Heart right ventricle (tissue), 16 donors: ENCODE measurements around the gene GABPB2. TPM values are rescaled to one million over a fixed set of nuclear protein-coding genes. Genes with fewer than 3 reads are reported as not detected.

Source experiments
- ATAC-seq, 8 donors: fragments of 200-7000 bp; cut with Tn5 transposase; one replicate each; pipeline ENCODE4 v1.9.1; 2020; ENCODE audit warnings: mild to moderate bottlenecking in 8 of 8, moderate library complexity in 8 of 8, moderate number of reproducible peaks in 1 of 8
- DNase-seq, 2 donors: peaks; one replicate each; pipeline ENCODE4 v3.0.0-alpha.2; 2020
- H3K27ac ChIP-seq, 10 donors: fragments of 200-600 bp; sonication (generic) in 2 of 10; one replicate each; pipeline versions ENCODE4 v1.5.0 to v1.8.0; 2020 to 2022; ENCODE audit warnings: mild to moderate bottlenecking in 3 of 10
- H3K27me3 ChIP-seq, 7 donors: fragments of 200-600 bp; one replicate each; pipeline ENCODE4 v1.8.0; 2021 to 2022; ENCODE audit warnings: mild to moderate bottlenecking in 2 of 7
- H3K36me3 ChIP-seq, 9 donors: fragments of 200-600 bp; sonication (generic) in 1 of 9; one replicate each; pipeline versions ENCODE4 v1.5.0 to v1.8.0; 2020 to 2022; ENCODE audit warnings: mild to moderate bottlenecking in 2 of 9
- H3K4me1 ChIP-seq, 9 donors: fragments of 200-600 bp; sonication (generic) in 1 of 9; one replicate each; pipeline versions ENCODE4 v1.5.0 to v1.8.0; 2020 to 2022; ENCODE audit warnings: mild to moderate bottlenecking in 4 of 9
- H3K4me3 ChIP-seq, 10 donors: fragments of 200-600 bp; sonication (generic) in 2 of 10; one replicate each; pipeline versions ENCODE4 v1.5.0 to v1.8.0; 2020 to 2022; ENCODE audit warnings: mild to moderate bottlenecking in 7 of 10, moderate library complexity in 2 of 10
- H3K9me3 ChIP-seq, 11 donors: fragments of 200-600 bp in 10 of 11; sonication (generic) in 2 of 11; one replicate each; pipeline versions ENCODE4 v1.5.0 to v1.8.0; 2013 to 2022; ENCODE audit warnings: mild to moderate bottlenecking in 2 of 11, control low read depth in 1 of 11, moderate library complexity in 1 of 11
- WGBS, 2 donors: extraction: QIAGEN DNeasy Blood & Tissue Kit; methylation state at CpG; one replicate each; pipeline ENCODE4 v1.1.7; 2013; ENCODE audit warnings: inconsistent platforms in 1 of 2; 5-methylcytosine and 5-hydroxymethylcytosine counted together
- intact Hi-C, 10 donors: fragments of 100-400 bp; cut with DNase I; formaldehyde crosslinking; loops; one replicate each; pipeline versions ENCODE4 v1.11.1 to v1.14.2; 2022
- polyA plus RNA-seq, 2 donors: library from polyadenylated mRNA; stranded (reverse); fragments of 200-250 nt; gene quantifications; one replicate each; pipeline ENCODE4 v1.2.3, GENCODE V29; 2013
- total RNA-seq, 10 donors: library from RNA; stranded (reverse); fragmentation: NEBNext Ultra II Directional in 3 of 10; extraction: Animal tissue kit (Norgen Biotek cat#: 25700) in 3 of 10; gene quantifications; one replicate each; pipeline versions ENCODE4 v1.2.1 to v1.2.4, GENCODE V29; 2021 to 2023
- TF ChIP-seq, protein P1 (sequence below), 9 donors: fragments of 200-600 bp; sonication (generic) in 2 of 9; IDR thresholded peaks; one replicate each; pipeline versions ENCODE4 v1.5.0 to v1.8.0; 2021 to 2022; ENCODE audit warnings: antibody characterized with exemption in 9 of 9, mild to moderate bottlenecking in 5 of 9, moderate library complexity in 1 of 9
- donor health status: Arrhythmogenic right ventricular cardiomyopathy.
- donor health status: ischemic (EF 13 %, LVEDD 7.1; RV severe dilation, severe dysfunction).
- donor health status: healthy with polysubstance abuse.
- donor health status: DM: no; HTN: yes; CAD: no.
- donor health status: DM: no; HTN: no; CAD: no.
- donor health status: ischemic (EF 25% LVEDD 6.9; RV normal size, moderate dysfunction).
- donor health status: ischemic (EF 25% LVEDD 5.7; RV mildly dilated, moderate dysfunction).
- donor health status: healthy.
- donor health status: DM: yes; HTN: yes; CAD: no.
- donor health status: Ischemic cardiomyopathy.
- donor health status: ischemic (EF 35%, LVEDD 5.7; RV mildly dilated, moderate dysfunction).
- donor health status: nonischemic (EF 11% LVEDD 7.7; RV severe dilation, severe dysfunction).
- donor health status: DM: yes; HTN: yes; CAD: no.
- donor health status: PGD.
- donor health status: ischemic (EF 29% LVEDD 5.4; RV normal size, mild dysfunction).
- donor health status: nonischemic (EF 23%, LVEDD 6.1; RV moderate dilation, normal function).

Gene GABPB2
- total and polyA plus RNA-seq, 12 donors = 3.4 to 14.4 (median 10.6) TPM

DNA sequence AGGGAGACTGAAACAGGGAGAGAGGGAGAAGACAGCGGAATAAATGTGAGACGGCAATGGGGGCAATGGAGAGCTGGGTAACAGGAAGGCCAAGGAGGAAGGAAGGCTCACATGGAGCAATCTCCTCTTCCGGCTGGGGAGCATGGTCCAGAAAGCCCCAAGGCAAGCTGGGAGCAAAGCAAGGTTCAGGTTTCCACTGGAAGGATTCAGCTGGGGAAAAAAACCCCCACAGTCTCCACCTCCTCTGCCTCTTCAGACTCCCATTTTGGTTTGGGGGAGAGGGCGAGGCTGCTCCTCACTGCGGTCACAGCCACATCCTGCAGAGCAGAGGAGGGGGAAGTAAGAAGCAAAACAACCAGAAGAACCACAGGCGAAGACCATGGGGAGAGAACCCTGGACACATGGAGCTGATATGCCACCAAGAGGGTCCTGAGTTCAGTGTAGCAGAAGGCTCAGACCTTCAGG, 86.5 kb downstream of the GABPB2 start:
- peaks cover 0 to 51% (median 5%) of the 10 kb centered on the region in 9 donors for H3K4me1 ChIP-seq
- peak overlapping the region in 4 of 10 donors; percentile 13 to 90 (median 55) for H3K27ac ChIP-seq
- intact Hi-C loops = loop anchor here in 8 of 10 donors (2.0 to 10.0 kb wide), 9 partner anchors 52 to 135 kb away; no protein-coding TSS in a partner anchor
- 82 to 86% methylated on average over 6 of the region's 6 CpGs for WGBS, 2 donors
- ATAC-seq = peak; percentile 19 to 54 (median 34)
- H3K27me3 ChIP-seq = no peaks in the 10 kb centered on the region
- TF ChIP-seq, protein P1, sequence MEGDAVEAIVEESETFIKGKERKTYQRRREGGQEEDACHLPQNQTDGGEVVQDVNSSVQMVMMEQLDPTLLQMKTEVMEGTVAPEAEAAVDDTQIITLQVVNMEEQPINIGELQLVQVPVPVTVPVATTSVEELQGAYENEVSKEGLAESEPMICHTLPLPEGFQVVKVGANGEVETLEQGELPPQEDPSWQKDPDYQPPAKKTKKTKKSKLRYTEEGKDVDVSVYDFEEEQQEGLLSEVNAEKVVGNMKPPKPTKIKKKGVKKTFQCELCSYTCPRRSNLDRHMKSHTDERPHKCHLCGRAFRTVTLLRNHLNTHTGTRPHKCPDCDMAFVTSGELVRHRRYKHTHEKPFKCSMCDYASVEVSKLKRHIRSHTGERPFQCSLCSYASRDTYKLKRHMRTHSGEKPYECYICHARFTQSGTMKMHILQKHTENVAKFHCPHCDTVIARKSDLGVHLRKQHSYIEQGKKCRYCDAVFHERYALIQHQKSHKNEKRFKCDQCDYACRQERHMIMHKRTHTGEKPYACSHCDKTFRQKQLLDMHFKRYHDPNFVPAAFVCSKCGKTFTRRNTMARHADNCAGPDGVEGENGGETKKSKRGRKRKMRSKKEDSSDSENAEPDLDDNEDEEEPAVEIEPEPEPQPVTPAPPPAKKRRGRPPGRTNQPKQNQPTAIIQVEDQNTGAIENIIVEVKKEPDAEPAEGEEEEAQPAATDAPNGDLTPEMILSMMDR (IDR thresholded peaks at IDR 0.05) = no peak
- no peaks in the 10 kb centered on the region for H3K9me3 ChIP-seq
- no peak for DNase-seq
- H3K36me3 ChIP-seq = peaks cover 0 to 66% (median 21%) of the 10 kb centered on the region in 9 donors
- peak overlapping the region in 7 of 10 donors; percentile 8 to 58 (median 32) for H3K4me3 ChIP-seq

DNA sequence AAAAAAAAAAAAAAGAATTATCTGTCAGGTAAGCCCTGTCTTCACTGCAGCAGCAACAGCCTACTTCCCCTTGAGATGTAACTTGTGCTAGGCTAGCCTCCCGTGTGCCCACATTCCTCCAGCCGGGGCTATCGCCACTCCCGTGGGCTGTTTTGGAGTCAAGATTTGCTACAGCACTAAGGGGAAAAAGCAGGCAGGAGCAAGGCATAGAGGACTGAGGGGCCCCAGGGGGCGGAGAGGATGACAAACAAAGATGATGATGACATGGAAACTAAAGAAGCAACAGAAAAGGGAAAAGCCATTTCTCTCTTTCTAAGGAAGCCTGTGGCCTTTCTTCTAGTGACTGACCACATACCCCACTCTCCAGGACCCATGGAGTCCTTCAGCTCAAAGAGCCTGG, 87.8 kb downstream of the GABPB2 start:
- DNase-seq = no peak
- 79 to 80% methylated on average over 5 of the region's 5 CpGs for WGBS, 2 donors
- peak overlapping the region in 2 of 10 donors; percentile 8 to 58 for H3K4me3 ChIP-seq
- intact Hi-C loops = loop anchor here in 5 of 10 donors (5.0 to 10.0 kb wide), 5 partner anchors 56 to 136 kb away; no protein-coding TSS in a partner anchor
- H3K4me1 ChIP-seq = peaks cover 0 to 58% (median 9%) of the 10 kb centered on the region in 9 donors
- TF ChIP-seq, protein P1 (IDR thresholded peaks at IDR 0.05) = no peak
- no peak for ATAC-seq
- H3K27ac ChIP-seq = peak overlapping the region in 4 of 10 donors; percentile 15 to 90 (median 21)
- H3K36me3 ChIP-seq = peaks cover 0 to 72% (median 21%) of the 10 kb centered on the region in 9 donors
- H3K27me3 ChIP-seq = no peaks in the 10 kb centered on the region
- no peaks in the 10 kb centered on the region for H3K9me3 ChIP-seq

DNA sequence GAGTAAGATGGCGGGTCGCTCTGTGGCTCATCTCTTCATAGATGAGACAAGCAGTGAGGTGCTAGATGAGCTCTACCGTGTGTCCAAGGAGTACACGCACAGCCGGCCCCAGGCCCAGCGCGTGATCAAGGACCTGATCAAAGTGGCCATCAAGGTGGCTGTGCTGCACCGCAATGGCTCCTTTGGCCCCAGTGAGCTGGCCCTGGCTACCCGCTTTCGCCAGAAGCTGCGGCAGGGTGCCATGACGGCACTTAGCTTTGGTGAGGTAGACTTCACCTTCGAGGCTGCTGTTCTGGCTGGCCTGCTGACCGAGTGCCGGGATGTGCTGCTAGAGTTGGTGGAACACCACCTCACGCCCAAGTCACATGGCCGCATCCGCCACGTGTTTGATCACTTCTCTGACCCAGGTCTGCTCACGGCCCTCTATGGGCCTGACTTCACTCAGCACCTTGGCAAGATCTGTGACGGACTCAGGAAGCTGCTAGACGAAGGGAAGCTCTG, 88.2 kb downstream of the GABPB2 start:
- 81 to 85% methylated on average over 22 of the region's 22 CpGs for WGBS, 2 donors
- peak overlapping the region in 5 of 10 donors; percentile 9 to 90 (median 26) for H3K27ac ChIP-seq
- no peaks in the 10 kb centered on the region for H3K9me3 ChIP-seq
- peak in 1 of 8 donors; percentile 19 for ATAC-seq
- intact Hi-C loops = loop anchor here in 5 of 10 donors (5.0 to 10.0 kb wide), 5 partner anchors 56 to 136 kb away; no protein-coding TSS in a partner anchor
- H3K4me3 ChIP-seq = peak overlapping the region in 1 of 10 donors; percentile 58
- no peaks in the 10 kb centered on the region for H3K27me3 ChIP-seq
- peaks cover 0 to 61% (median 9%) of the 10 kb centered on the region in 9 donors for H3K4me1 ChIP-seq
- TF ChIP-seq, protein P1 (IDR thresholded peaks at IDR 0.05) = no peak
- peaks cover 0 to 72% (median 21%) of the 10 kb centered on the region in 9 donors for H3K36me3 ChIP-seq
- DNase-seq = no peak

DNA sequence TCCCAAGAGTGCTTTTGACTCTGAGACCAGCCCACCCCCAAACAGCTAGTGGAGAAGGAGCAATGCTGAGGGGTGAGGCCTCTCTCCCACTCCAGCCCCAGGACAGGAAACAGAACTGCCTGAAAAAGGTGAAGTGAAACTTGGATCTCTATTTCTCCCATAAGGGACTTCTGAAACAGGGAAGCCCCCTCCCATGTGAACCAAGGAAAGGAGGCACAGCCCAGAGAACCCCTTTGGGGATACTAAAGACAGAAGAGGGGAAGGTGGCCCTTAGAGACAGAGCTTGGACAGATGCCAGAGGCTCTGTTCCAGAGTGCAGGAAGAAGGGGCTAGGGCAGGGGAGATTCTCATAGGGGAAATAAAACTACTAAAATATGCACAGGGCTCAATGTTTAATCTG, 88.8 kb downstream of the GABPB2 start:
- ATAC-seq (no peak), DNase-seq (no peak)
- peak overlapping the region in 4 of 10 donors; percentile 9 to 90 (median 26) for H3K27ac ChIP-seq
- no peaks in the 10 kb centered on the region for H3K9me3 ChIP-seq
- TF ChIP-seq, protein P1 (IDR thresholded peaks at IDR 0.05) = no peak
- peak overlapping the region in 1 of 10 donors; percentile 5 for H3K4me3 ChIP-seq
- peaks cover 0 to 66% (median 14%) of the 10 kb centered on the region in 9 donors for H3K4me1 ChIP-seq
- intact Hi-C loops = loop anchor here in 5 of 10 donors (5.0 to 10.0 kb wide), 5 partner anchors 57 to 137 kb away; no protein-coding TSS in a partner anchor
- no peaks in the 10 kb centered on the region for H3K27me3 ChIP-seq
- peaks cover 0 to 68% (median 21%) of the 10 kb centered on the region in 9 donors for H3K36me3 ChIP-seq
